Fibroblast of skin of abdomen (primary cell): ENCODE results near the gene SMC1B. TPM values are rescaled to one million over a fixed set of nuclear protein-coding genes. Genes with fewer than 3 reads are reported as not detected.
"Not testable (repeated sequence)": the region's sequence is repeated elsewhere in the genome, so short reads cannot be mapped to it uniquely, and the experiment has no call there.

Experiments
- DNase-seq: peaks from one replicate; pipeline ENCODE4 v3.0.0-alpha.2; 2013
- polyA plus RNA-seq, 2 experiments: library from polyadenylated mRNA; unstranded; fragments of 120-200 nt; gene quantifications; one replicate each; pipeline ENCODE4 v1.2.1, GENCODE V29; 2013; ENCODE audit not compliant: insufficient read length in 2 of 2

The SMC1B gene, protein sequence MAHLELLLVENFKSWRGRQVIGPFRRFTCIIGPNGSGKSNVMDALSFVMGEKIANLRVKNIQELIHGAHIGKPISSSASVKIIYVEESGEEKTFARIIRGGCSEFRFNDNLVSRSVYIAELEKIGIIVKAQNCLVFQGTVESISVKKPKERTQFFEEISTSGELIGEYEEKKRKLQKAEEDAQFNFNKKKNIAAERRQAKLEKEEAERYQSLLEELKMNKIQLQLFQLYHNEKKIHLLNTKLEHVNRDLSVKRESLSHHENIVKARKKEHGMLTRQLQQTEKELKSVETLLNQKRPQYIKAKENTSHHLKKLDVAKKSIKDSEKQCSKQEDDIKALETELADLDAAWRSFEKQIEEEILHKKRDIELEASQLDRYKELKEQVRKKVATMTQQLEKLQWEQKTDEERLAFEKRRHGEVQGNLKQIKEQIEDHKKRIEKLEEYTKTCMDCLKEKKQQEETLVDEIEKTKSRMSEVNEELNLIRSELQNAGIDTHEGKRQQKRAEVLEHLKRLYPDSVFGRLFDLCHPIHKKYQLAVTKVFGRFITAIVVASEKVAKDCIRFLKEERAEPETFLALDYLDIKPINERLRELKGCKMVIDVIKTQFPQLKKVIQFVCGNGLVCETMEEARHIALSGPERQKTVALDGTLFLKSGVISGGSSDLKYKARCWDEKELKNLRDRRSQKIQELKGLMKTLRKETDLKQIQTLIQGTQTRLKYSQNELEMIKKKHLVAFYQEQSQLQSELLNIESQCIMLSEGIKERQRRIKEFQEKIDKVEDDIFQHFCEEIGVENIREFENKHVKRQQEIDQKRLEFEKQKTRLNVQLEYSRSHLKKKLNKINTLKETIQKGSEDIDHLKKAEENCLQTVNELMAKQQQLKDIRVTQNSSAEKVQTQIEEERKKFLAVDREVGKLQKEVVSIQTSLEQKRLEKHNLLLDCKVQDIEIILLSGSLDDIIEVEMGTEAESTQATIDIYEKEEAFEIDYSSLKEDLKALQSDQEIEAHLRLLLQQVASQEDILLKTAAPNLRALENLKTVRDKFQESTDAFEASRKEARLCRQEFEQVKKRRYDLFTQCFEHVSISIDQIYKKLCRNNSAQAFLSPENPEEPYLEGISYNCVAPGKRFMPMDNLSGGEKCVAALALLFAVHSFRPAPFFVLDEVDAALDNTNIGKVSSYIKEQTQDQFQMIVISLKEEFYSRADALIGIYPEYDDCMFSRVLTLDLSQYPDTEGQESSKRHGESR
- polyA plus RNA-seq (2013, experiment 1 of 2; ENCODE audit: insufficient read length): 0.05 TPM
- polyA plus RNA-seq (2013, experiment 2 of 2; ENCODE audit: insufficient read length): 0.06 TPM

DNA sequence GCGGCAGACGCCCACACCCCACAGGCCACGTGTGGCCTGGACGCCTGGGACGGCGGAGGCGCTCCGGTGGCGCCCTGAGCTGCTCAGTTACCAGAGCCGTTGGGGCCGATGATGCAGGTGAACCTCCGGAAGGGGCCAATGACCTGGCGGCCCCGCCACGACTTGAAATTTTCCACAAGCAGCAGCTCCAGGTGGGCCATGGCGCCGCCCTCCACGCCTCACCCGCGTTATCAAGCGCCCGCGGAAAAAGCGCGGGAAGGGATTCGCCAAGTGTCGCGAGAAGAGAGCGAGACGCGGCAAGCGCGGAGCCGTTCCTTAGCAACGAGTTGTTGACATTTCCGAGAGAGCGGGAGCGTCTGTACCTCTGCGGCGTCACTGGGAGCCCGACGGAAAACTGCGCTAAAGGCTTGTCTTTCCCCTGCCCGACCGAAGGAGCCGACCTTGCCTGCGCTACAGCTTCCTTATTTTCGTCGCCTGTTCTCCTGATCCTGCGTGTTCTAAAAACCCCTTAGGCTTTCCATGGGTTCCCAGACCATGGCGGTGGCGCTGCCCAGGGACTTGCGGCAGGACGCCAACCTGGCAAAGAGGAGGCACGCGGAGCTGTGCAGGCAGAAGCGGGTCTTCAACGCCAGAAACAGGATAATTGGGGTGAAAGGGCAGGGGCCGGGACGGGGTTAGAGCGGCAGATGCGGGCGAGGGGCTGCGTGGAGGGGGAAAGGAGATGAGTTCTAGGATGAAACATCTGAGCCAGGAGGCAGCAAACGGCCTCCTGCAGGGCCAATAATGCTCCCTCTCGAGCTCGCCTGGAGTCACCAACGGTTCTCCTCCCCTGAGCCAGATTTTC is at the start of gene SMC1B, which contains the start of gene RIBC2:
SMC1B (minus strand) TSS at position 232 of the 844 bp plus-strand sequence; CDS start at position 200, 32 bp downstream.
RIBC2 (plus strand) TSS at position 326 of the 844 bp plus-strand sequence; CDS start at position 520, 194 bp downstream.
- peak; percentile 87 for DNase-seq

DNA sequence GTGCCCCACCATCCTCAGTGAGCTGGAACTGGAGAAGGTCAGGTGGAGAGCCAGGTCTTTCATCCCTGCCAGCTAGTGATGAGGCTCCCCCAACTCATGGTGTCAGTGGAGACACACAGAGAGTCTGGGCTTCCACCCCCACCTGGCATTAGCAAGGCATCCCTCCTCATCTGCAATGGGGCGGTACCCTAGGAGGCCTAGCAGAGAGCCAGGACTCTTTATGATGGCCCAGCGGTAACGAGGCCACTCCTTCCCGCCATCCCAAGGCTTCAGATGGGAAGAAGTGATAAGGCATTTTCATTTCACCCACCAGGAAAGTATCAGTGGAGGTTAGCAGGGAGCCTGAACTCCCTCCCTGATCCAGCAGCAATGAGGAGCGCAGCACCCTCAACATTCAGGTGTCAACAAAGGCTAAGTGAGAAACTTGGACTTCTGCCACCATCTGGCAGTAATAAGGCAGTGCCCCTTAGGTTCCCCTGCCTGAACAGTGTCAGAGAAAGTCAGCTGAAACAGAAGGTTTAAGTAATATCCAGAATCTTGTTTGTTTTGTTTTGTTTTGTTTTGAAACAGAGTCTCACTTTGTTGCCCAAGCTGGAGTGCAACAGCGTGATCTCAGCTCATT is 48.7 kb upstream of the SMC1B start:
- DNase-seq: no peak

DNA sequence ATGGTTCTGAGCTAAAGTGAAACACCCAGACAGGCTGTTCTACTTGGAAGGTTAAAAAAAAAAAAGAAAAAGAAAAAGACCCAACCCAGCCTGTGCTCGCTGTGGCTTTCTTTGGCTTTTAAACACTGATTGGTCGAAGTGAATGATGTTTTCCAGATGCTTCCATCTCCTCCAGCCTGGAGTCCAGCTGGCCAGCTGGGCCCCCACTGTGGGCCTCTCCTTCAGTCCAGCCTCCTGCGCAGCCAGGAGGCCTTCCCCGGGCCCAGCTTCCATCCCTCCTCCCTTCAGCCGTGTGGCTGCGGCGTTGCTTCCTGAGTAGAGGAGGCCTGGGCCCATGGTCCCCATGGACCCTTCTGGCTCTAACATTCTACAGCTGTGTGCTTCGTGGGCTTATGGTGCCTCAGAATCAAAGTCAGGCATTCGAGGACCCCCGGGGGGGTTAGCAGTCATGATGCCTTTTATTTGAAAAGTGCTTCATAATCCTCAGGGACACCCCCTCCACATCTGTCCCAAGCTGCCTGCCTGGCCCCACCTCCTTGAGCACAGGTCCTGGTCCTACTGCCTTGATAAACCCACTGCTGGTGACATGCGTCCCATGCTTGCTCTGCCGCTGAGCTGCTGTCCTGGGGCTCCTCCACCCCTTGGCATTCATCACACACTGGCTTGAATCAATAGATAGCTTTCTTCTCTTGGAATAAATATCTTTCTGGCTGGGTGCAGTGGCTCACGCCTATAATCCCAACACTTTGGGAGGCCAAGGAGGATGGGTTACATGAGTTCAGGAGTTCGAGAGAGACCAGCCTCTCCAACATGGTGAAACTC is 47.1 kb upstream of the SMC1B start:
- peak; percentile 87 for DNase-seq

DNA sequence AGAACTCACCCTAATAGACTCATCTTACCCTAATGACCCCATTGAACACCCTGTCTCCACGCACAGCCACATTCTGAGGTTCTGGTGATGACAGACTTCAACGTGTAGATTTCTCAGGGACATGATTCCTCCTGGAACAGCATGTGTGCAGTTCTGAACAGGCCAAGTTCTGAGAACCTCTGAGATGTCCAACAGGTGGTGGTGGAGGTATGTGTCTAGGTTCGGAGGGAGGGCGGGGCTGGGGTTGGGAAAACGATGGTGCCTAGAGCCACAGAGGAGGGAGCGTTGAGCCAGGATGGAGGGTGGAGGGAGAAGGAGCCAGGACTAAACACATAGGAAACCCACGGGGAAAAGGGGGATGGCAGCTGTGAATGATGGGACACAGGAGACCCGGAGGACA is 45.8 kb upstream of the SMC1B start:
- no peak for DNase-seq

DNA sequence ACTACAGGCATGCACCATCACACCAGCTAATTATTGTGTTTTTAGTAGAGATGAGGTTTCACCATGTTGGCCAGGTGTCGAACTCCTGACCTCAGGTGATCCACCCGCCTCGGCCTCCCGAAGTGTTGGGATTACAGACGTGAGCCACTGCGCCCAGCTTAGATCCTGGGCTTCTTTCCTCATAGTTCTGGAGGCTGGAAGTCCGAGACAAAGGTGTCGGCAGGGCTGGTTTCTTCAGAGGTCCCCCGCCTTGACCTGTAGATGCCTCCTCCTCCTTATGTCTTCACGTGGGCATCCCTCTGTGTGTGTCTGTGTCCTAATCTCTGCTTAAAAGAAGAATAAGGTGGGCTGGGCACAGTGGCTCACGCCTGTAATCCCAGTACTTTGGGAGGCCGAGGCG is 45.1 kb upstream of the SMC1B start:
- no peak for DNase-seq

DNA sequence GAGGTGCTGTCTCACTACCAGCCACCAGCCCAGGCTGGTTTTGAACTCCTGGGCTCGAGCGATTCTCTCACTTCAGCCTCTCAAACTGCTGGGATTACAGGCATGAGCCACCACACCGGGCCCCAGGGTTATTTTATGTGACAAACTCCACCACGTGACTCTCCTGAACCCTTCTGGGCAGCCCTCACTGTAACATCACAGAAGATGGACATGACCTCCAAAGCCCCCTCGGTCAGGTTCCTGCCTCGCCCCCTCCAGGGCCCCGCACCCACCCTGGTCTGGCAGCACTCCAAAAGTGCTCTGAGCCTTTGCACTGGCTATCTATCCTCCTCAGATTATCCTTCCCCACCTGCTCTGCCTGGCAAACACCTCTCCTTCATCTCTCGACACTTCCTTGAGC is 43.4 kb upstream of the SMC1B start:
- no peak for DNase-seq

DNA sequence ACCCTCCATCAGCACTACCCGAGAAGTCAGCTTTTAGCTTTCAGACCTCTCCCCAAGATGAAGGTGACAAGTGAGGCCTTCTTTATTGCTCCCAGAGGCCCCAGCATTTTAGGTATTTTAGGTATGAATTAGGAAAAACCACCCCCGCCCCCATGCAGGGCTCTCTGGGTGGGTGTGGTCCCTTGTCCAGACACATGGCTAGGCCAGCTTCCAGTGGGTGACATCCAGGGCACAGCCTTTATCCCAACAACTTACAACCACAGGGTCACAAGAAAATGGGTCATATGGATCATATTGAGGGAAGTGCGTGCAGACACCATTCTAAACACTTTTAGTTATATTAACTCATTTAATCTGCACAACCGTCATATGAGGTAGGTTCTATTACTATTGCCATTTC is 42.2 kb upstream of the SMC1B start:
- DNase-seq: no peak

DNA sequence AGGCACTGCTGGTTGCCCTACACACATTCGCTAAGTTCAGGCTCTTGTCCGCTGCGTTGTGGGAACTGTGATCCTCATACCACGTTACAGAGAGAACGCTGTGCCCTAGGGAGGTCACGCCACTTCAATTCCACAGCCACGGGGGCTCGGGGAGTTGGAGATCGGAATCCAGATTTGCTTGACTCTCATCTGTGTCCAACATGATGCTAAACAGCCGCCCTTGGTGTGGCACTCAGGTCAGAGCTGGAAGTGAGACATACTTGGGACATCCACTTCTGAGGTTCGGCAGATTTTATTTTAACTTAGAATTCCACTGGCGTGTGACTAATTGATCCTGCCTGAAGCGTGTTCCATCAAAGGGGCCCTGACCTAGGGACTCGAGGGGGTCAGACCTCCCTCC is 41.8 kb upstream of the SMC1B start:
- DNase-seq: no peak

DNA sequence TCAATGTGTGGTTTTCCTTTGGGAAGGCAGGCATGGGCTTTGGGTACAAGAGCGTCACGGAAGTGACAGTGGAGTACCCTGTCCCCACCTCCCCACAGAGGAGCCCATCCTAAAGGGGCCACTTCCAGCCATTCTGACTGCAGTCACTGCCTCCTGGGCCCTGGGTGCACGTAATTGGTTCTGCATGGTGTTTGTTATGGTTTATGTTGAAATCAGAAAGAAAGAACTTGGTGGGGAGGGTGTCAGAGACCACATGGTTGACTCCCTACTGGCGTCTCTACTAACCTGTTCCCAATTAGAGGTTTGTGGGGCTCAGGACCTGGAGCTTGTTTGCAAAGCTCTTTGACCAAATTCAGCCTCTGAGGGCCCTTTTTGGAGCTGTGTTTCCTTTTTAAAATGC is 40.9 kb upstream of the SMC1B start:
- peak; percentile 90 for DNase-seq

DNA sequence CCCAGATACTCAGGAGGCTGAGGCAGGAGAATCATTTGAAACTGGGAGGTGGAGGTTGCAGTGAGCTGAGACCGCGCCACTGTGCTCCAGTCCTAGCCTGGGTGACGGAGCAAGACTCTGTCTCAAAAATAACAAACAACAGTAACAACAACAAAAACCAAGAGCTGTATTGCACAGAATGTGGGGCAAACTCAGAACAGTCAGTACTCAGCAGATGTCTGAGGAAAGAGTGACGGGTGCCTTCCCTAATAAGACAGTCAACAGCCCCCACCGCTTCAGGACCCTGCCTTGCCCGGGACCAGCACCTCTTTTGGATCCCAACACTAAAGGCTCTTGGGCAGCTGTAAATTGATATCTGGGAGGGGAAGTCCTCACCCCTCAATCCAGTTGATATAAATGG is 40.4 kb upstream of the SMC1B start:
- no peak for DNase-seq

DNA sequence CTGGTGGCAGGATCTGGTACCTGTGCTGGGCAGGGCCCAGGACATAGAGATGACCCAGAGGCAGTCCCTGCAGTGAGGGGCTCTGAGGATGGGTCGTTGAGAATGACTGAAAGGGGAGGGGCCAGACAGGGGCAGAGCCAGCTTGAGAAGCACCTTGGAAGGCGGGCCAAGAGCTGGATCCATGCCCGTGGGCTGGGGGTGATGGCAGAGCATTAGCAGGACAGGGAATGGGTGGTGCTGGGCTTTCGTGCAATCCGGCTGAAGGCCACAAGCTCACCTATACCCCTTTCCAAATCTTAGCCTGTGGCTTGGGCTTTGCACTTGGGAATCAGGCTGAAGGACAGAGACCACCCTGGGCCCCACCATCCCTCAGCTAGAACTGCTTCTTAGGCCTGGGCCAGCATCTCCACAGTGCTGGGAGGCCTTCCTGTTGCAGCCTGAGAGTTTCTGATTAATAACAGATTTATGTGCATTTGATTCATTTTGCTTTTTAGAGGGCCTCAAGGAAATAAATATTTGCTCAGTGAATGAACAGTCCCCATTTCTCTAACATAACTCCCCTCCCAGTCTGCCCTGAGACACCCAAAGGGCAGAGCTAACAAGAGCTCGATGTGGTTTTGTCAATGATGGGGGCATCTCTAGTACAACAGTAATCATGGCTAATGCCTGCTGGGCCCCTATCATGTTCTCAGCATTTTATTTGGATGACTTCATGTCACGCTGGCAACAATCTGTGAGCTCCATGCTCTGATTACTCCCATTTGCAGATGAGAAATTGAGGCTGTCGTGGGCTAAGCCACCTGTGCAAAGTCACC is 39.4 kb upstream of the SMC1B start:
- DNase-seq: peak; percentile 88

DNA sequence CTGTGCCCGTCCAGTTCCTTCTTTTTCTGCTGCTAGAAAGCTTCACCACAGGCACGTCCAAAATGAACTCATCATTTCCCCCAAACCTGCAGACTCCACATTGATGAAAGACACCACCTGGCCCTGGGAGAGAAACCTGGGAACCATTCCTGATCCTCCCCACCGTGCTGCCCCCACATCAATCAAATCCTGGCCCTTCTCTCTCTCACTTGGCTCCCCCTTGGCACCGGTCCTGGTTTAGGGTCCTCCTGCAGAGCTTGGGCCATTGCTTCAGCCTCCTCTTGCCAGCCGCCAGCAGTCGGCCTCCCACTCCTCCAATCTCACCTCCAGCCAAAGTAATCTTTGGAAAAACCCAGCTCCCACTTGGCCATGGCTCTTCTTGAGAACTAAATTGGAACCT is 38.6 kb upstream of the SMC1B start:
- DNase-seq: no peak

DNA sequence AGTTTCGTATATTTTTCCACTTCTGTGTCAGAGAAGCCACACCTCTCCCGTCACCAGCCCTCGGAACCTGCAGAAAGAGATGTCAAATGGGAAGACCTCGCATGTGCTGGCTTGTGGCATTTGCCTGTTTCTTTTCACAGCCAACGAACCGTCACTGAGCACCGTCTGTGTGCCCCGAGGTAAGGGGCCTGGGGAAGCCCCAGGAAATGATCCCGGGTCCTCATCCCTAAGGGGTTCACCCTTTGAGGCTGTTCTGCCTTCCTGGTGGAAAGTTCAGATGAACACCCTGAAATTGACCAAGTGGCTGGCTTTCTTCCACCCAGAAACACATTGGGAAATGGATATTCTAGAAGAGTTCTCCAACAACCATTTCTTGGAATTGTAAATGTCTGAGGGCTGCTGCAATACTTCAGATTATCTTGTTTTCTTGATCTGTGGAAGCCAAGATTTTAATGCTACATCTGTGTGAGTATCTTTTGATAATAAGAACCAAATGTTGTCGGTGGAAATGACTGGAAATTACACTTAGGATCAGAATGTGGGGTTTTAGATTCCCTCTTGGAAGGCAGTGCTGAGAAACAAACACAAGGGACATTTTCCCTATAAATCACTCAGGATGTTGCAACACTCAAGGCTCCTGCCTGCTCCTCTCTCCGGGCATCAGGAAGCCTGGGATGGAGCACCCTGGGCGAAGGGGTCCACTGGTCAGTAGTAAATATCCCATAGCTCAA is 37.7 kb upstream of the SMC1B start:
- peak; percentile 98 for DNase-seq

DNA sequence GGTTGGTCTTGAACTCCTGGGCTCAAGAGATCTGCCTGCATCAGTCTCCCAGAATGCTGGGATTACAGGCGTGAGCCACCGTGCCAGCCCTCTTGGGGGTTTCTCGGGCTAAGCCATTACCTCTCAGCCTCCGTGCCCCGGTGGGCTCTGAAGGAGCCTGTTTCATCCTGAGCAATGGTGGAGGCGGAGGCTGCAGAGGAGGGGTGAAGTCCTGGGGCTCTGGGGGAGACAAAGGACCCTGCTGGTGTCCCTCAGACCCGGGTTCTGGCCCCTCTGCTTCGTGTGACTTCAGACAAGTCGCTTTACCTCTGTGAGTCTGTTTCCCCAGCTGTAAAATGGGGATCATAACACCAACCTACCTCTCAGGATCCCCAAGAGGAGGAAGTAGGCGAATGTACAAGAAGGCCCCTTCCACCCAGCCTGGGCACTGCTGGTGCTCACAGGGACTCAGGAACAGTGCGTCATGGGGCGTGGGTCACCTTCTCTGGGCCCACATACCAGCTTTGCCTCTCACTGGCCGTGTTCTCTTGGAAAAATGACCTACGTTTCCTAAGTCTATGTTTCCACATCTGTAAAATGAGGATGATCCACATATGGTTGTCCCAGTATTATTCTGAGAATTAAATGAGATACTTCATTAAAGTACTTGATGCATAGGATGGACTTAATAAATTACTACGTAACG is 36.8 kb upstream of the SMC1B start:
- no peak for DNase-seq

DNA sequence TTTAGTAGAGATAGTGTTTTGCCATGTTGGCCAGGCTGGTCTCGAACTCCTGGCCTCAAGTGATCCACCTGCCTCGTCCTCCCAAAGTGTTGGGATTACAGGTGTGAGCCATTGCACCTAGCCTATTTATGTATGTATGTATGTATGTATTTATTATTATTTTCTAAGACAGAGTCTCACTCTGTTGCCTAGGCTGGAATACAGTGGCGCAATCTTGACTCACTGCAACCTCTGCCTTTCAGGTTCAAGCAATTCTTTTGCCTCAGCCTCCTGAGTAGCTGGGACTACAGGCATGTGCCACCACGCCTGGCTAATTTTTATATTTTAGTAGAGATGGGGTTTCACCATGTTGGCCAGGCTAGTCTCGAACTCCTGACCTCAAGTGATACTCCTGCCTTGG is 36.0 kb upstream of the SMC1B start:
- not testable (repeated sequence) for DNase-seq

DNA sequence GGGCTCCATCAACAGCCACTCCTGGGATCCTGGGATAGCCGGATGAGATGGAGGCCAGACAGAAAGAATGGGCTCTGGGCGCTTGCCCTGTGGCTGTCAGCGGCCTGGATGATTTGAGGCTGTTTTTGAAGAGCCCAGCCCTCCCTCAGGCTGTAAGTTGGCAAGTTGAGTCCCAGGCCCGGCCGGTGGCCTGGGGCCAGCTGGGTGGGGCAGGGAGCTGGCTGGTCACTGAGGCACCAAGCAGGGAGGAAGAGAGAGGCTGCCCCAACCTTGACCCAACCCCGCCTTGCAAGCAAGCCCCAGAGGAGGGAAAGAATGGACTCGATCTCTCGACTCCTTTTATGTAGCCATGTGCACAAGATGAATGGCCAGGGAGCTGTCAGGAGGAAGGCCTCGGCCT is 35.0 kb upstream of the SMC1B start:
- DNase-seq: peak; percentile 65

DNA sequence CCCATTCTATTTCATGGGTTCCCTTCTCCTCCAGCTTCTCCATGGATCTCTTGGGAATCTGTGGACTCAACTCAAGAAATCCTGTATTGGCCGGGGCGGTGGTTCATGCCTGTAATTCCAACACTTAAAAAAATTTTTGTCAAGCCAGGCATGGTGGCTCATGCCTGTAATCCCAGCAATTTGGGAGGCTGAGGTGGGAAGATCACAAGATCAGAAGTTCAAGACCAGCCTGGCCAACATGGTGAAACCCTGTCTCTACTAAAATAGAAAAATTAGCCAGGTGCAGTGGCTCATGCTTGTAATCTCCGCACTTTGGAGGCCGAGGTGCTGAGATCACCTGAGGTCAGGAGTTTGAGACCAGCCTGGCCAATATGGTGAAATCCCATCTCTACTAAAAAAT is 34.2 kb upstream of the SMC1B start:
- DNase-seq: not testable (repeated sequence)

DNA sequence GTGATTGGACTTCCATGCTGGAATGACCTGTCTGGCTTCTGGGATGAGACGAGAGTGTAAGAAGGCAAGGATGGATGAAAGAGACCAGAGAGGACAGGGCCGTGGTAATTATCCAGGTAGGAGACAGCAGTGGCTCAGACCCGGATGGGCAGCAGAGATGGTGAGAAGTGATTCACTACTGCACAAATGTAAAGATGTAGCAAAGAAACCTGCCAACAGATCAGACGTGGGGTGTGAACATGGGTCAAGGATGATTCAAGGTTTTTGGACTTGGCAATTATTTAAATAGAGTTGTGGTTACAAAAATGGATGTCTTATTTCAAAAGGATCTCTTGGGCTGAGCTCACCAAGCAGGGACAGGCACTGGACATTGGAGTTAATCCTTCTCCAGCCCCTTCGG is 32.8 kb upstream of the SMC1B start:
- DNase-seq: peak; percentile 46
